CD14-positive monocyte (primary cell): ENCODE results near the gene SKIC2. TPM values are rescaled to one million over a fixed set of nuclear protein-coding genes. Genes with fewer than 3 reads are reported as not detected.
A peak's percentile ranks its signal among the peaks of the same experiment; 100 is the strongest.

Experiments
- DNase-seq, 3 donors: peaks; one replicate each; pipeline ENCODE4 v3.0.0-alpha.2; 2011 to 2022
- H2AFZ ChIP-seq: 2 replicates; pipeline ENCODE4 v1.6.0; 2012; ENCODE audit warnings: mild to moderate bottlenecking, low read depth, low read length, inconsistent platforms; ENCODE audit not compliant: insufficient read depth, poor library complexity, severe bottlenecking
- H3K27ac ChIP-seq, 2 donors: 1 replicate in 1 of 2; 2 replicates in 1 of 2; pipeline ENCODE4 v1.5.1; 2012 to 2013; ENCODE audit warnings: low read length in 2 of 2, control low read depth in 1 of 2, inconsistent platforms in 1 of 2, low read depth in 1 of 2, mild to moderate bottlenecking in 1 of 2
- H3K27me3 ChIP-seq, 2 donors: one replicate each; pipeline versions ENCODE4 v1.6.0 to v1.6.1; 2011 to 2013; ENCODE audit warnings: low read length in 2 of 2; ENCODE audit not compliant: control insufficient read depth in 2 of 2, insufficient read depth in 2 of 2
- H3K36me3 ChIP-seq, 2 donors: replicated peaks in 1 of 2; 1 replicate in 1 of 2; 2 replicates in 1 of 2; pipeline versions ENCODE4 v1.5.1 to v1.6.1; 2012 to 2013; ENCODE audit warnings: low read length in 2 of 2, control low read depth in 1 of 2, inconsistent platforms in 1 of 2, mild to moderate bottlenecking in 1 of 2; ENCODE audit not compliant: insufficient read depth in 2 of 2, control insufficient read depth in 1 of 2
- H3K4me1 ChIP-seq, 2 donors: 1 replicate in 1 of 2; 2 replicates in 1 of 2; pipeline versions ENCODE4 v1.5.1 to v1.6.1; 2012 to 2013; ENCODE audit warnings: low read length in 2 of 2, control low read depth in 1 of 2, inconsistent platforms in 1 of 2, mild to moderate bottlenecking in 1 of 2, moderate library complexity in 1 of 2; ENCODE audit not compliant: insufficient read depth in 2 of 2, control insufficient read depth in 1 of 2
- H3K4me2 ChIP-seq: replicated peaks from 2 replicates; pipeline ENCODE3; 2012; ENCODE audit warnings: low read length, moderate library complexity, mild to moderate bottlenecking; ENCODE audit not compliant: poor library complexity, severe bottlenecking; ENCODE audit errors: extremely low read depth
- H3K4me3 ChIP-seq, 3 experiments: fragments of 200-600 bp in 1 of 3; sonication (generic) in 1 of 3; replicated peaks in 1 of 3; 1 replicate in 2 of 3; 2 replicates in 1 of 3; pipeline ENCODE4 v1.5.1; 2011 to 2013; ENCODE audit warnings: low read length in 3 of 3, mild to moderate bottlenecking in 3 of 3, control low read depth in 2 of 3, low read depth in 2 of 3, inconsistent platforms in 1 of 3, moderate library complexity in 1 of 3
- H3K79me2 ChIP-seq: 2 replicates; pipeline ENCODE4 v1.6.0; 2012; ENCODE audit warnings: mild to moderate bottlenecking, control low read depth, inconsistent platforms, low read length, moderate library complexity; ENCODE audit not compliant: insufficient read depth
- H3K9ac ChIP-seq: 2 replicates; pipeline ENCODE4 v1.6.0; 2017; ENCODE audit warnings: low read length, mild to moderate bottlenecking; ENCODE audit not compliant: insufficient read depth, poor library complexity, severe bottlenecking
- H3K9me3 ChIP-seq, 2 donors: replicated peaks in 1 of 2; 1 replicate in 1 of 2; 2 replicates in 1 of 2; pipeline versions ENCODE4 v1.5.1 to v1.6.1; 2012 to 2013; ENCODE audit warnings: low read length in 2 of 2, control low read depth in 1 of 2; ENCODE audit not compliant: control insufficient read depth in 1 of 2, insufficient read depth in 1 of 2
- H4K20me1 ChIP-seq: 2 replicates; pipeline ENCODE4 v1.6.0; 2012; ENCODE audit warnings: mild to moderate bottlenecking, low read length, control low read depth, moderate library complexity; ENCODE audit not compliant: insufficient read depth
- H3K27ac Mint-ChIP-seq, 7 donors: one replicate each; pipeline ENCODE4 v1.8.0; 2020; ENCODE audit warnings: mild to moderate bottlenecking in 7 of 7, mixed read lengths in 7 of 7, moderate library complexity in 6 of 7, inconsistent platforms in 2 of 7
- H3K27me3 Mint-ChIP-seq, 3 donors: one replicate each; pipeline ENCODE4 v1.8.0; 2021 to 2022; ENCODE audit warnings: low read depth in 3 of 3, mild to moderate bottlenecking in 3 of 3, mixed read lengths in 3 of 3, moderate library complexity in 3 of 3, inconsistent platforms in 1 of 3
- H3K36me3 Mint-ChIP-seq, 2 donors: one replicate each; pipeline ENCODE4 v1.8.0; 2020; ENCODE audit warnings: mixed read lengths in 2 of 2, inconsistent platforms in 1 of 2, mild to moderate bottlenecking in 1 of 2
- H3K4me1 Mint-ChIP-seq: one replicate; pipeline ENCODE4 v1.8.0; 2020; ENCODE audit warnings: mild to moderate bottlenecking, mixed read lengths
- H3K4me3 Mint-ChIP-seq, 2 donors: one replicate each; pipeline ENCODE4 v1.8.0; 2020; ENCODE audit warnings: mild to moderate bottlenecking in 2 of 2, mixed read lengths in 2 of 2, moderate library complexity in 1 of 2
- H3K9me3 Mint-ChIP-seq, 7 donors: one replicate each; pipeline ENCODE4 v1.8.0; 2020 to 2022; ENCODE audit warnings: mixed read lengths in 7 of 7, mild to moderate bottlenecking in 6 of 7, moderate library complexity in 6 of 7, inconsistent platforms in 2 of 7
- WGBS: methylation state at CpG from one replicate; pipeline ENCODE4 v1.1.5; 2013; ENCODE audit warnings: missing lambda C conversion rate; ENCODE audit not compliant: insufficient coverage; 5-methylcytosine and 5-hydroxymethylcytosine counted together
- intact Hi-C, 2 donors: fragments of 100-400 bp; cut with micrococcal nuclease; formaldehyde crosslinking; loops; one replicate each; pipeline versions ENCODE4 v1.15.0 to v1.15.1; 2023
- polyA plus RNA-seq, 3 donors: library from polyadenylated mRNA; depleted of rRNA in 1 of 3; unstranded in 2 of 3; stranded (reverse) in 1 of 3; fragments of 300-500 nt in 2 of 3; fragments of >200 nt in 1 of 3; fragmentation: Illumina TruSeq in 2 of 3; gene quantifications; 1 replicate in 2 of 3; 2 replicates in 1 of 3; pipeline ENCODE4 v1.2.3, GENCODE V29; 2012 to 2021
- TF ChIP-seq, protein P1 (sequence below): fragments of 200-600 bp; IDR thresholded peaks from one replicate; pipeline ENCODE4 v1.8.0; 2022; ENCODE audit warnings: antibody characterized with exemption, mild to moderate bottlenecking

SKIC2 gene
- polyA plus RNA-seq, 3 donors, result 13.2 to 72.1 (median 13.2) TPM

DNA sequence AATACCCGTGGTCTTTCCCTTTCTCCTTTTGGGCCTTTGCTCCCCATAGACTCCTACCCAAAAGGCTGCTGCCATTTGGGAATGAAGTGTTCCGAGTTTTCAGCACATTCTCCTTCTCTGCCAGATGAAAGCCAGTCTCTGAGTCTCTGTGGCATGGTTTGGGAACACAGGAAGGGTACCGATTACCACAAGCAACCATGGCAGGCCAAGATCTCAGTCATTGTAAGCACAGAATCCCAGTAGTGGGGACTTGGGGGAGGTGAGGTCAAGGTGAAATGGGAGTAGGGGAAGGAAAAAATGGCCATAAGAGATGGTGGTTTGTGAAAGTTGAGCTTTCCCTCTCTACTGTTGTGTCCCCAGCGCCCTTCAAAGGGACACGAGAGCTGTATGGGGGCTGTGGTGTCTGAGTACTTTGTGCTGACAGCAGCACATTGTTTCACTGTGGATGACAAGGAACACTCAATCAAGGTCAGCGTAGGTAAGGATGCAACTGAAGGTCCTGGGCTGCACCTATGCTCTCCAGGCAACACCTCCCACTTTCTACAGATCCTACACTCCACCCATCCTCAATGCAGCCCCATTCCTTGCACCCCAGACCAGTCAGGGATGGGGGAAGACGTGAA is 8.9 kb upstream of the SKIC2 start:
- H3K9me3 ChIP-seq, result no peaks in the 10 kb centered on the region
- Mint-ChIP-seq H3K9me3 (peaks cover 0 to 1% (median 0%) of the 10 kb centered on the region in 7 donors), H3K36me3 (peaks cover 35 to 37% of the 10 kb centered on the region in 2 donors), H3K4me1 (peaks cover 20% of the 10 kb centered on the region), H3K27ac (no peak overlapping the region), H3K27me3 (peaks cover 5 to 18% (median 15%) of the 10 kb centered on the region in 3 donors), H3K4me3 (no peak overlapping the region)
- H3K79me2 ChIP-seq, result no peaks in the 10 kb centered on the region
- no peak overlapping the region for H3K4me2 ChIP-seq
- H3K36me3 ChIP-seq, result peaks cover 44% of the 10 kb centered on the region in 2 donors
- TF ChIP-seq, protein P1, sequence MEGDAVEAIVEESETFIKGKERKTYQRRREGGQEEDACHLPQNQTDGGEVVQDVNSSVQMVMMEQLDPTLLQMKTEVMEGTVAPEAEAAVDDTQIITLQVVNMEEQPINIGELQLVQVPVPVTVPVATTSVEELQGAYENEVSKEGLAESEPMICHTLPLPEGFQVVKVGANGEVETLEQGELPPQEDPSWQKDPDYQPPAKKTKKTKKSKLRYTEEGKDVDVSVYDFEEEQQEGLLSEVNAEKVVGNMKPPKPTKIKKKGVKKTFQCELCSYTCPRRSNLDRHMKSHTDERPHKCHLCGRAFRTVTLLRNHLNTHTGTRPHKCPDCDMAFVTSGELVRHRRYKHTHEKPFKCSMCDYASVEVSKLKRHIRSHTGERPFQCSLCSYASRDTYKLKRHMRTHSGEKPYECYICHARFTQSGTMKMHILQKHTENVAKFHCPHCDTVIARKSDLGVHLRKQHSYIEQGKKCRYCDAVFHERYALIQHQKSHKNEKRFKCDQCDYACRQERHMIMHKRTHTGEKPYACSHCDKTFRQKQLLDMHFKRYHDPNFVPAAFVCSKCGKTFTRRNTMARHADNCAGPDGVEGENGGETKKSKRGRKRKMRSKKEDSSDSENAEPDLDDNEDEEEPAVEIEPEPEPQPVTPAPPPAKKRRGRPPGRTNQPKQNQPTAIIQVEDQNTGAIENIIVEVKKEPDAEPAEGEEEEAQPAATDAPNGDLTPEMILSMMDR, result no peak
- H3K27ac ChIP-seq, result no peak overlapping the region
- H3K27me3 ChIP-seq, result no peaks in the 10 kb centered on the region
- H3K4me3 ChIP-seq, result no peak overlapping the region
- intact Hi-C loops, result loop anchor here in 1 of 2 donors (5.0 to 10.0 kb wide), 3 partner anchors 53 to 405 kb away; partner anchors contain the start of genes ATP6V1G2, DDX39B, EHMT2 and NFKBIL1
- WGBS, result 100% methylated on average over 3 of the region's 7 CpGs
- no peak overlapping the region for H3K9ac ChIP-seq
- peaks cover 3 to 4% of the 10 kb centered on the region in 2 donors for H3K4me1 ChIP-seq
- DNase-seq, result no peak
- no peak overlapping the region for H2AFZ ChIP-seq
- H4K20me1 ChIP-seq, result no peaks in the 10 kb centered on the region

DNA sequence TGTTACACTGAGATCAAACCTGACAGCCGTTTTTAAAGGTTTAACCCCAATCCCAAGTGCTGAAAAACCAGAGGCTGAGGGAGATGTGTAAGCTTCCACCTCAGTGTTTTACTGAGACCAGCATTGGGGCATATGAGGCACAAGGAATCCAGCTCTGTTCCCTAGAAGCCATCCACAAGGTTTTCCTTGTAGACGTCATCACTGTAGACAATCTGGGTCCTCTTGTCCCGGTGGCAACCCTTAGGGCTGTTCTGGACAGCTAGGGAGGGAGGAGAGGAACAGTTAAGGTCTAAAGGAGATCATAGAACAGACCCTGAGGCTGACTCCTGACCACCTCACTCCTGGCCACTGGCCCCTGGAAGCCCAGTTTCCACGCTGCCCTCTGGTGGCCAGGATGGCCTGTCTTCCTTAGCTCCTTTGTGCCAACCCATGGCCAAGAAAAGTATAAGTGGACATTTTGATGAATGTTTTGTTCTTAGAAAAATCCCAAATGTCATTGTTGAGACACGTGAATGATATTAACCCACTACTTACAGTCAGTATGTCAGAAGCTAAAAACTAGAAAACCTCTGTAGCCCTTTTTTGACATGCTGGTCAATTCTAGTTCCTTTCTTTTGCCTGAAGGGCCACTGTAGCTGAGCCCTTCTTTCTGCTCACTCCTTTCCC is 6.7 kb upstream of the SKIC2 start:
- Histone ChIP-seq H3K9ac (no peak overlapping the region), H3K36me3 (peaks cover 61 to 67% of the 10 kb centered on the region in 2 donors), H3K4me3 (no peak overlapping the region), H3K27ac (peak overlapping the region in 1 of 2 donors; percentile 10), H3K27me3 (no peaks in the 10 kb centered on the region), H2AFZ (no peak overlapping the region), H3K79me2 (no peaks in the 10 kb centered on the region), H3K4me1 (no peaks in the 10 kb centered on the region), H4K20me1 (no peaks in the 10 kb centered on the region), H3K9me3 (no peaks in the 10 kb centered on the region), H3K4me2 (no peak overlapping the region)
- TF ChIP-seq, protein P1, result peak; percentile 85
- Mint-ChIP-seq H3K27ac (peak overlapping the region in 4 of 7 donors; percentile 5 to 84 (median 35)), H3K36me3 (peaks cover 55 to 56% of the 10 kb centered on the region in 2 donors), H3K9me3 (peaks cover 0 to 1% (median 0%) of the 10 kb centered on the region in 7 donors), H3K4me1 (peaks cover 12% of the 10 kb centered on the region), H3K4me3 (no peak overlapping the region), H3K27me3 (peaks cover 1 to 16% (median 3%) of the 10 kb centered on the region in 3 donors)
- intact Hi-C loops, result loop anchor here in 1 of 2 donors (5.0 to 10.0 kb wide), 3 partner anchors 55 to 407 kb away; partner anchors contain the start of genes ATP6V1G2, DDX39B, EHMT2 and NFKBIL1
- DNase-seq, result peak; percentile 51 to 60 (median 59)
- WGBS, result 100% methylated on average over 1 of the region's 5 CpGs
